C4-2B (cell line): ENCODE measurements around the gene SRRM4.

Source experiments
- ZFX ChIP-seq: fragments of 450-650 bp; IDR thresholded peaks from 2 replicates; pipeline ENCODE4 v1.6.1; 2017
- TF ChIP-seq, protein P1 (sequence below): fragments of 450-650 bp; conservative IDR thresholded peaks from 2 replicates; pipeline ENCODE4 v1.5.1; 2017; ENCODE audit warnings: mild to moderate bottlenecking

DNA sequence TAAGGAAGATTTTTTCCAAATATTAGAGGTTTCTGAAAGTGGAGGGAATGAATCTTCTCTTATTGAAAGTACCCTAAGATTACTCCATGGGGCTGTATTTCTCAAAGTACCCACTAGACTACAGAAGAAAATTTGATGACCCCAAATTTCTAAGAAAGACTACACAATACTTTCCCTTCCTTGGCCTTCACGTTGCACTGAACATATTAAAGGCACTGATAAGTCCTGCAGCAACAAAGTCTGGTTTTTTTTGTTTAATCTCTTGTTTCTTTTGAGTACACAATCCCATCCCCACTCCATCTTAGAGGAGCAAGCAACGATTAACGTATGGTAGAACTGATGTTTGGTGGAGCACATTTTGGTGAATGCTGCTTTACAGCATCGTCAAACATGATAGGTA lies 70.1 kb downstream of the SRRM4 start:
- TF ChIP-seq, protein P1, sequence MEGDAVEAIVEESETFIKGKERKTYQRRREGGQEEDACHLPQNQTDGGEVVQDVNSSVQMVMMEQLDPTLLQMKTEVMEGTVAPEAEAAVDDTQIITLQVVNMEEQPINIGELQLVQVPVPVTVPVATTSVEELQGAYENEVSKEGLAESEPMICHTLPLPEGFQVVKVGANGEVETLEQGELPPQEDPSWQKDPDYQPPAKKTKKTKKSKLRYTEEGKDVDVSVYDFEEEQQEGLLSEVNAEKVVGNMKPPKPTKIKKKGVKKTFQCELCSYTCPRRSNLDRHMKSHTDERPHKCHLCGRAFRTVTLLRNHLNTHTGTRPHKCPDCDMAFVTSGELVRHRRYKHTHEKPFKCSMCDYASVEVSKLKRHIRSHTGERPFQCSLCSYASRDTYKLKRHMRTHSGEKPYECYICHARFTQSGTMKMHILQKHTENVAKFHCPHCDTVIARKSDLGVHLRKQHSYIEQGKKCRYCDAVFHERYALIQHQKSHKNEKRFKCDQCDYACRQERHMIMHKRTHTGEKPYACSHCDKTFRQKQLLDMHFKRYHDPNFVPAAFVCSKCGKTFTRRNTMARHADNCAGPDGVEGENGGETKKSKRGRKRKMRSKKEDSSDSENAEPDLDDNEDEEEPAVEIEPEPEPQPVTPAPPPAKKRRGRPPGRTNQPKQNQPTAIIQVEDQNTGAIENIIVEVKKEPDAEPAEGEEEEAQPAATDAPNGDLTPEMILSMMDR, result no peak
- TF ChIP-seq ZFX, result no peak
